ENCODE data around the gene AIP. TPM values are rescaled to one million over a fixed set of nuclear protein-coding genes. Genes with fewer than 3 reads are reported as not detected.

The AIP gene
- total RNA-seq, 1 donor from 2014 or later: 42.8 TPM

GRCh38 chr11:67493548-67494370 is 10.9 kb downstream of the AIP start:
- DNase-seq: no peak

- no peak for DNase-seq
These were observed 11.8 kb downstream of the AIP start for GRCh38 chr11:67494371-67495233.

- no peak for DNase-seq
These were observed 12.6 kb downstream of the AIP start for GRCh38 chr11:67495234-67496005.

- no peak for DNase-seq
These were observed 13.3 kb downstream of the AIP start for GRCh38 chr11:67496113-67496512.

GRCh38 chr11:67497656-67498291 is 14.9 kb downstream of the AIP start:
- no peak for DNase-seq

- DNase-seq: no peak
These were observed 15.7 kb downstream of the AIP start for GRCh38 chr11:67498544-67498972.

- no peak for DNase-seq
These were observed 17.1 kb downstream of the AIP start for GRCh38 chr11:67499808-67500483.

GRCh38 chr11:67500484-67500821 is 17.6 kb downstream of the AIP start:
- no peak for DNase-seq

- no peak for DNase-seq
These were observed 18.2 kb downstream of the AIP start for GRCh38 chr11:67500831-67501715.

- no peak for DNase-seq
These were observed 19.0 kb downstream of the AIP start for GRCh38 chr11:67501854-67502253.

GRCh38 chr11:67502328-67502979 is 19.6 kb downstream of the AIP start:
- no peak for DNase-seq

- no peak for DNase-seq
These were observed 20.5 kb downstream of the AIP start for GRCh38 chr11:67503119-67504004.

- DNase-seq: no peak
These were observed 21.5 kb downstream of the AIP start for GRCh38 chr11:67504005-67504949.

- no peak for DNase-seq
These were observed 22.2 kb downstream of the AIP start, which contains the start of gene PITPNM1 for GRCh38 chr11:67504950-67505581. TSS of gene PITPNM1 (minus strand) at chr11:67505363. CDS start at chr11:67504180, 1,183 bp downstream.

GRCh38 chr11:67505605-67506396 is 23.0 kb downstream of the AIP start:
- peak; percentile 47 for DNase-seq

- DNase-seq: no peak
These were observed 23.7 kb downstream of the AIP start for GRCh38 chr11:67506426-67507051.

Data from skin of body (tissue), 2 donors.